NCI-H146 treated with DMSO at 0.1 percent for 48 hours (cell line): Measurements from ENCODE around the gene DRG2.

Source experiments
- DNase-seq: peaks from one replicate; lab custom pipeline; 2025; ENCODE audit not compliant: unreplicated experiment; lab: John Stamatoyannopoulos, UW

The DRG2 gene

DNA sequence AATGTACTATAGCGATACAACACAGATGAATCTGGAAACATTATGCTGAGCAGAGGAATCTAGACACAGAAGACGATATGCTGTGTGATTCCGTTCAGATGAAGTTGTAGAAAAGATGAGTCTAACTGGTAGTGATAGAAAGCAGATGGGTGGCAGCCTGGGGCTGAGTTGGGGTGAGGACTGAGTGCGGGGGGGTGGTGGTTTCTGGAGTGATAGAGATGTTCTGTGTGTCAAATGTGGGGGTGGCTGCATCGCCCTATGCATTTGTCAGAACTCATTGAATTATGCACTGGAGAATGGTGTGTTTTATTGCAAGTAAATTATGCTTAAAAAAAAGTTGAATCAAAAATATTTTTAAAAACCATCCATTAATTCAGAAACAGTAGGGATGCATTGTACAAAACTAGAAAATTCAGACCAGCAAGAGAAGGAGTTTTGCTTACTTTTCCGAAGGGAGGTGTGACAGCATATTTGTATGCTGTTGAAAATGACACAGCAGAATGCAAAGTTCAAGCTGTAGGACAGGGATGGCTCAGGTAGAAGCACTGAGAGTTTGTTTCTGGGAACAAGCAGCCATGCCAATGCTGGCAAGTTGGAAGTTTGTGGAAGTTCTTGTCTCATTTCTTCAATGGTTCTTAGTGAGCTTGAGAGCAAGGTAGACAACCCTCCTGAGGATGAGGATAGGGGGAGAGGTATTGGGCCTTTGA is 13.0 kb upstream of the DRG2 start:
- DNase-seq, result no peak

DNA sequence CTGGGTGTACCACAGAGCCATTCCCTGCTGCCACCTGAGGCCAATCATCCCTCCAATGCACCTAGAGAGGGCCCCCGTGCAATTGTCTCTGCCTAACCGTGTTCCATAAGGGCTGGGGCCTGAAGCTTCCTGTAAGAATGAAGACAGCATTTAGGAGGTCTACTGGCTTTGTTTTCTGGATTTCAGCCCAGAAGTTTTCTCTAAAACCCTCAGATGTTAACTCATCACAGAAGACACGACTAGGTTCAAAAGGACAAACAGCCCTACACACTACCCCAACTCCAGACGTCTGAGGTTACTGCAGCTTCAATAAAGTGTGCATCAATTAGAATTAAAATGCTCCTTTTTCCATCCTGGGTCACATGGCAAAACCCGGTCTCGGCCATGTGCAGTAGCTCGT is 10.8 kb upstream of the DRG2 start:
- DNase-seq, result no peak

DNA sequence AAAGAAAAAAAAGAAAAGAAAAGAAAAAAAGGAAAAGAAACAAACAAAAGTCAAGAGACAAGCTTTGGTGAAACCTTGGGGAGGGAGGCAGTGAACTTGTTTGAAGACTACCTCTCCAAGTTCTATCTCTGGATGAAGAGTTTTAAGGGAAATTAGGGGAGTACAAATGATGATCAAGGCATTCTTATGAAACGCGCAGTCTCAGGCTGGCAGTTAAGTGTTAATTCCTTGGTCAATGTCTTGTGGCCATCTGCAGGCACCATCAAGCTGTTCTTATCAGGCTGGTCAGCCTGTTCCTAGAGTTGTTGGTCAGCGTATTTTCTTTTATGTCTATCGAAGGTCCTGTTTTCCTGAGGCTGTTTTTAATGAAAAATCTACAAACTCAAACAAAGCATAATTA is 8.2 kb upstream of the DRG2 start:
- DNase-seq, result no peak

DNA sequence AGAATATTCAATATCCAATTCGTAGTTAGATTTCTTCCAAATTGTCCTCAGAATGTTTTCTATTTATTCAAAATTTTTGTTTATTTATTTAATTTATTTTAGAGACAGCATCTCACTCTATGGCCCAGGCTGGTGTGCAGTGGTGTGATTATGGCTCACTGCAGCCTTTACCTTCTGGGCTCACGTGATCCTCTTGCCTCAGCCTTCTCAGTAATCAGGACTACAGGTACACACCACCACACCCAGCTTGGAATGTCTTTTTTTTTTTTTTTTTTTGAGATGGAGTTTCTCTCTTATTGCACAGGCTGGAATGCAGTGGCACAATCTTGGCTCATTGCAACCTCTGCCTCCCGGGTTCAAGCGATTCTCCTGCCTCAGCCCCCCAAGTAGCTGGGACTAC is 3.5 kb upstream of the DRG2 start:
- no peak for DNase-seq

DNA sequence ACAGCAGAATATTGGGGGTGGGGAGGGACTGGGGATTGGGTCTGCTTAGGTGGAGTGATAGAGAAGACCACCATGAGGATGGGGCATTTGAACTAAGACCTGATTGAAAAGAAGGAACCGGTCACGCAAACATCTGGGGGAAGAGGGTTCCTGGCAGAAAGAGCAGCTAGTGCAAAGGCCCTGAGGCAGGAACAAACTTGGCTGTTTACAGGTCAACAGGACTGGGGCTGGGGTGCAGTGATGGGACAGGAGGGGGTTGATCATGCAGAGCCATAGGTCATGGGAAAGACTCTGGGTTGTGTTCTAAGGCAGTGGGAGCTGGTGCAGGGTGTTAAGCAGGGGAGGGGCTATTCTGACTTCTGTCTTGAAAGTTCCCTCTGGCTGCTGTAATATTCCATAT is 1.9 kb downstream of the DRG2 start:
- DNase-seq, result no peak

DNA sequence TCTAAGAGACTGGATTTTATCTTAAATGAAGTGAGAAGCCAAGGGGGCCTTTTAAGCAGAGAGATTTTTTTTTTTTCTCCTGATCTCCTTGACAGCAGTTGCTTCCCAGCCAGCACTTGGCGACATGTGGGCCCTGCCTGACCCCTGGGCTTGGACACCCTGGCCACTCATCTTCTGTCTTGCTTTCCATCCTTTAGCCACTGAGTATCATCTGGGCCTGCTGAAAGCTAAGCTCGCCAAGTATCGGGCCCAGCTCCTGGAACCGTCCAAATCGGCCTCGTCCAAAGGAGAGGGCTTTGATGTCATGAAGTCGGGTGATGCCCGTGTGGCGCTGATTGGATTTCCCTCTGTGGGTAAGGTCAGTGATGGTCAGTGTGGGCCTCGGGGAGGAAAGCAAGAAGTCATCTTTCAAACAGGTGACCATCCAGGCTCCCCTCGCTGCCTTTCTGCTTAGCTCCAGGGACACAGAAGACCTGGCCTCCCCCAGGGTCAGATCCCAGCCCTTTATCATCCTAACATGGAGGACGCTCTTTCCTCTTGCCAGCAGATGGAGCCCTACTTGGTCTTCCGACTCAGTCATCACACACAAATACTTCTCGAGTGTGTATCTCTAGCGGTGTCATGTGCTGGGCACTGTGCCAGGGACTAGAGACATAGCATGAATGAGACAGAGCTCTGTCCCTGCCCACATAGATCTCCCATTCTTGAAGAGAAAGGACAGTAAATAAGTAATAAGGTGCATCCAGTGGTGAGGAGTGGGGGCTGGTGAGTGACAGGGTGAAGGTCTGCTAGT is 6.1 kb downstream of the DRG2 start:
- DNase-seq, result no peak

DNA sequence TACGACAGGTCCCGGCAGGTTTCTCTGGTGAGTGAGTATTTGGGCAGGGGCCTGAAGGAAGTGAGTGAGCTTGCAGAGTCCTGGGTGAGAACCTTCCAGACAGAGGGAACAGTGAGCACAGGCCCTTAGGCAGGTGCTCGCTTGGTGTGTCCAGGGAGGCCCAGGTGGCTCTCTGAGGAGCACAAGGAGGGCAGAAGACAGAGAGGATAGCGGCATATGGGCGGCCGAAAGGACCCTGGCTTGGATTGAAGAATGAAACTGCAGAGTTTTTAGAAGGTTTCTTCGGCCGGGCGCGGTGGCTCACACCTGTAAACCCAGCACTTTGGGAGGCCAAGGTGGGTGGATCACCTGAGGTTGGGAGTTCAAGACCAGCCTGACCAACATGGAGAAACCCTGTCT is 6.7 kb downstream of the DRG2 start:
- DNase-seq, result no peak

DNA sequence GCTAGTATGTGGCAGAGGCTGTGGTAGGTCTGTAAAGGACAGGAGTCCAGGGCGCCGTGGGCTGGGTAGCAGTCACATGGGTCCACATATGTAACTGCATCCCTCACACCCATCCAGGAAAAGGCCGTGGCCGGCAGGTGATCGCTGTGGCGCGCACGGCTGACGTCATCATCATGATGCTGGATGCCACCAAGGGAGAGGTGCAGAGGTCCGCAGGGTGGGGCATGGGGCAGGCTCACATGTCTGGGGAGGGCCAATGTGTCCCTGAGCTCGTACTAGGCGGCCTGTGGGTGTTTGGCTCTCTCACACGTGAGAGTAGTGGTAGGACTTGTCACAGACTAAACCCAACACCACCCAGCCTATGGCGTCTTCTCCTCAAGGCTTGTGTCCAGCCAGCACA is 11.8 kb downstream of the DRG2 start:
- DNase-seq, result no peak

DNA sequence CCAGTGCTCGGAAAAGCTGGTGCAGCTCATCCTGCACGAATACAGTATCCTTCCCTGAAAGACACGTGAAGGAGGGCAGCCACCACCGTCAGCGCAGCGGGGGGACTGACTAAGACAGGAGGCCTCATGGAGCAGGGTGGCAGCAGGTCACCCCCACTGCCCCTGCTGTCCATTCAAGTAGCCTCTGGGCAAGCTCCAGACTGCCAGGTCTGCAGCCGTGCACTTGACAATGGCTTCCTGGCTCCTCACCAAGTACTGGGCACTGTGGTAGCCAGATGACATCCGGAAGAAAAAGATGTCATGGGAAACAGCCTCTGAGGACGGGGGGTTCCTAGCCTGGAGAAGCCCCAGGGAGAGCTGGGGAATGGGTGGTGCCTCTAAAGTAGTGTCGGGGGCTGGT is 12.9 kb downstream of the DRG2 start:
- no peak for DNase-seq

DNA sequence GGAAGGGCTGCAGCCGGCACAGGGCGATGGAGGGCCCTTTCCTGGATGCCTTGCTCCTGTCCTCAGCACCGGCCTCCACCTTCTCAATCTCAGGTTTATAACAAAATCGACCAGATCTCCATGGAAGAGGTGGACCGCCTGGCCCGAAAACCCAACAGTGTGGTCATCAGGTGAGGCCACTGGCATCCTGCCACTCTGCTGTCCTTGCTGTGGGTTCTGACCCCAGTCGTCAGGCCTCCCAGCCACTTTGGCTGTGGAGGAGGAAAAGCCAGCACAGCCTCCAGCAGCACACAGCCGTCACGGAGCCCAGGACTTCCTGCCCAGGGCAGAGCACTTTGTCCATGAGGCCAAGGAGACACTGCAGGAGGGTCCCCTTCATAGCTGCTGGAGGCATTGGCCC is 14.1 kb downstream of the DRG2 start:
- DNase-seq, result no peak

DNA sequence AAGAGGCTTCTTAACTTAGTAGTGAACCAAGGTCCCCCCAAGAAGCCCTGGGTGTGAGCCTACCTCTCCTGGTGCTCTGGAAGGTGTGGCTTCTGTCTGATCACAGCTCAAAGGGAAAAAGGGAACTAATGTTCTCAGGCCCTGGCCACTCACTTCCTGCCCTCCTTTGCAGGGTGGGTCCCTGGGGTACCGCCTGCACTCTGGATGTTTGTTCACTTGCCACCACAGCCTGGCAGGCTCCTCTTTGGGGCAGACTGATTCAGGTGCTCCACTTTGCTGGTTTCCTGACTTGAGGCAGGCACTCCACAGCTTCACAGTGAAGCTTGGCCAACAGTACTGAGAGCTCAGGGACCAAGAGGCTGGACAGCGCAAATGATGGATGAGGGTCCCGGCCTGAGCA is 14.9 kb downstream of the DRG2 start:
- DNase-seq, result no peak

DNA sequence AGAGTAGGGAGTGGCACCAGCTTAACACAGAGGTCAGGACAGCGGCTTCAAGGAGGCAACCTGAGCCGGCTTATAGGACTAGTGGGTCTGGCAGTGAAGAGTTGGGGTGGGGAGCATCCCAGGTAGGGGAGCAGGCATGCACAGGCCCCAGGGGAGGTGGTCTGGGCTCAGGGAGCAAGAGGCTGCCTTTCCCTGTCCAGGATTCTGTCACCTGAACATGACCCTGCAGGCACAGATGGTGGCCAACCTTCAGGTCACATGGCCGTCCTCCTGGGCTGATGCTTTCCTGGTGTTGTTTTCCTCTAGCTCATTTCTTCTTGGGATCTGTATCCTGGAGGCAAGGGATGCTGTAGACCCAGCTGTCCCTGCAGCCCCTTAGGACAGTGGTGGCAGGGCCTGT is 17.3 kb downstream of the DRG2 start:
- DNase-seq, result no peak

DNA sequence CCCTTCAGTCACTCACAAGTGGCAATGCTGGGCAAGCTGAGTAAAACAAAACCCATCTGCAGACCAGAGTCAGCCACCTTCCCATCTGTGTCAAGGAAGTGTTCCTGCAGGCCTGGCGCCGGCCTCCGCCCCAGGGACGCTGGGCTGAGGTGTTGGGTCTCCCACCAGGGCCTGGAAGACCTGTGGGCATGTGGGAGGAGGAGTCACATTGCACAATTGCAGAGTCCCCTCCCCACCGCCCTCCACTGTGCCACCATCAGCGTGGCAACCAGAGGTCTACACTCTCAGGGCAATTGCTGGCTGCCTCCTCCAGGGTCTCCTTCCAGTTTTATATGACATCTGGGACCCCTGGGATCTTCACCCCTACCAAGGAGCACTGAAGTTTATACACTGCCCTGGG is 17.8 kb downstream of the DRG2 start:
- DNase-seq, result no peak

DNA sequence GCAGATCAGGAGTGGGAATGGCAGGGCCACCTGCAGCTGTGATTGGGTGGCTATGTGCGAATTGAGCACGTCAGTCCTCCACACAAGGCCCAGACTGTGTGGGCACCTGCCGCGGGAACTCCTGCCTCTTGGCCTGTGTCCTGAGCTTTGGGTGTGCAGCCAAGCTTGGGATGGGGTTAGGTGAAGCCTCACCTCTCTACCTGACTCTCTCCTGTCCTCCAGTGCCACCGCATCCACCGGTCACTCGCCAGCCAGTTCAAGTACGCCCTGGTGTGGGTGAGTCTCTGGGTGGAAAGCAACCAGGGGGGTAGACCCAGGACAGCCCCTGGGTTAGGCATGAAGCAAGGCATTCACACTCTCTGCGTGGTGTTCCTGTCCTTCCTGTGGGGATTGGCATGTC is 18.5 kb downstream of the DRG2 start:
- no peak for DNase-seq

DNA sequence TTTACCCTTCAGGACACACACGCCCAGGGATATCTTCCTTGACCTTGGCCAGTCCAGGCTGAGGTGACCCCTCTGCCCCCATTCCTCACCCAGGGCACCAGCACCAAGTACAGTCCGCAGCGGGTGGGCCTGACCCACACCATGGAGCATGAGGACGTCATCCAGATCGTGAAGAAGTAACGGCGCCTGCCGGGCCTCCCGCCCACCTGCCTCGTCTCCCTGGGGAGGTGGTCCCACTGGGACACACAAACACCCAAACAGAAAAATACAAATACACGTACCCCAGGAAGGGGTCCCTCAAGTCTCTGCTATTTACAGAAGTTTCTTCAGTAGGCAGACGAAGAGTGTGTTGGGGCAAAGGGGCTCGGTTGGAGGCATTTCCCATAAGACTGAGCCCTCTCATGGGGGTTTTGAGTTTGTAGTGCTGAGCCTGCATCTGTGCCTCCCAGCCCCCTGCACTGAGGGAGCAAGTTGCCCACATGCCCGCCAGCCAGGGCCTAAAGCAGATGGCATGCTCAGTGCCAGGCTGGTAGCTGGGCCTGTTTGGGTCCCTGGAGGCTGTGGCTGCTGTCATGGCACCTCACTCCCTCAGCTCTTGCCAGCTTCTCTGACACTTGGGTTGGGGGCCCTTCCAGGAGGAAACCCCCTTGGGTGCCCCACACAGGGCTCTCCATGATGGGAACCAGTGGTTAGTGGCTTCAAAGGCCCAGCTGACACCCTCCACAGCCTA is 19.5 kb downstream of the DRG2 start:
- DNase-seq, result no peak

DNA sequence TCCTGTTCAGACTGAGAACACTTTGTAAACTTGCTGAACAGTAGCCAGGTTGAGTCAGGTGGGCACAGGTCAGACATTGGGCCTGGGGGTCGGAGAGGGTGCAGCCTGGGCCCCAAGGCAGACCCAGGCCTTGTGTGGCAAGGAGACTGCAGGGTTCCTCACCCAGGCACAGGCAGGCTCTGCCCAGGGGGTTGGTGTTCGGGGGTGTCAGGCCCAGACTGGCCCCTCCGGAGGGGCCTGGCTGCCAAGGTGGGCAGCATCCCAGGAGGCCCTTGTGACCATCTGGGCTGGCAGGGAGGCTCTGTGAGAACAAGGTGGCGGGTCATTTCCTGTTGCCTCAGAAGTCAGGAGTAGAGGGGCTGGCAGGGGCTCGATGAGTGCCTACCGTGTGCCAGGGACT is 20.2 kb downstream of the DRG2 start:
- no peak for DNase-seq

DNA sequence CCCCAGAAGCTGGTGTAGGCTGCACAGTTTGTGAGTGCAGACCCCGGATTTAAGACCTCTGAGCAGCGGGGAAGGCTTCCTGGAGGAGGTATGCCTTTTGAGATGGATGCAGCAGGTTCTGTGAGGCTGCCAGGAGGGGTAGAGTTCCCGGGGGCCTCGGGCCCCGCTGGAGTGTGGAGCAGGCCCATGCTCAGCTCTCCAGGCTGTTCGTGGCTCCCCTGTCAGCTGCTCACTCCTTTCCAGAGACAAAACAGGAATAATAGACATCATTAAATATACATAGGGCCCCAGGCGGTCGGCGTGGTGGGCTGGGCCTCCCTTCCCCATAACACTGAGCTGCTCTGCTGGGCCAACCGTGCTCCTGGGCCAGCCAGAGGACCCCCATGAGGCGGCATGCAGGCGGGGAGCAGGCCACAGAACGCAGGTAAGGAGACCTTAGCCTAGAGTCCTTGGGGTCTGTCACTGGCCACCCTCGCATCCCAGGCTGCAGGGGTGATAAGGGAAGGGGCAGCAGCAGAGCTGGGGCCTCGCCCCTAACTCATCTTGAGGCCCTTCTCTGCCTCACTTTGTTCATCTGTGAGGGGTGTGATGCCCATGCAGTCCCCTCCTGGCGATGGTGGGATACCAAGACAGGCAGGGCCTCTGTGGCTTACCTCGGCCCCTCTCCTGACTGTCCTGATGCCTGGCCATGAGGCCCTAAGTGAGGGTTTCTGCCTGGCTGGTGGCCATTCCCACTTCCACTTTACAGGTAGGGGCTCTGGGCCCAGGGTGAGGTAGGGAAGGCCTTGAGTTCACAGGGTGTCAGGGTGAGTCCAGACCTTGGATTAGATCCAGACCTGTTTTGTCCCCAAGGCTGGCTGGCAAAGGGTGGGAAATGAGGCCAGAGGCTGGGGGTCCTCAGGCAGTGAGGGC is 20.9 kb downstream of the DRG2 start, which contains the start of gene MYO15A:
TSS of gene MYO15A (plus strand) at position 356 of the 912 bp plus-strand sequence. CDS start 10,045 bp downstream, outside the sequence.
- DNase-seq, result no peak

DNA sequence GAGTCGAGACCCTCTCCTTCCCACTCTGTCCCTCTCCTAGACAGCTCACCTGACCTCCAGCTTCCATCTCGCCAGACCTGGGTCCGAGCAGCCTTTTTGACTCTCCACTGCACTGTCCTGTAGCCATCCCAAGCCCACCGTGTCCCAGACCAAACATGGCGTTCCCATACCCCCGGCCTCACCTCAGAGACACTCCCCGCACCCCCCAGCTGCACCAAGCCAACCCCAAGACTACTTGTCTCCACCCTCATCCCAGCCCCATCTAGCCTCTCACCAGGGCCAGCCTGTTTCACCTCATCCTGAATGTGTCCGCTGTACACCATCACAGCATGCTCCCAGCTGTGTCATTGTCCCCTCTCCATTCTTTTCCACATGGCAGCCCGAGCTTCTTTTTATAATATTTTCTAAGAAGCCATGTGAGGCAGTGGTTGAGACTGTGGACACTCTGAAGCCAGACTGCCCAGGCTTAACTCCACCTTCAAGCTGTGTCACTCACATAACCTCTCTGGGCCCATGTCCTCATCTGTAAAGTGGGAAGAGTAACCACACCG is 22.3 kb downstream of the DRG2 start:
- DNase-seq, result no peak

DNA sequence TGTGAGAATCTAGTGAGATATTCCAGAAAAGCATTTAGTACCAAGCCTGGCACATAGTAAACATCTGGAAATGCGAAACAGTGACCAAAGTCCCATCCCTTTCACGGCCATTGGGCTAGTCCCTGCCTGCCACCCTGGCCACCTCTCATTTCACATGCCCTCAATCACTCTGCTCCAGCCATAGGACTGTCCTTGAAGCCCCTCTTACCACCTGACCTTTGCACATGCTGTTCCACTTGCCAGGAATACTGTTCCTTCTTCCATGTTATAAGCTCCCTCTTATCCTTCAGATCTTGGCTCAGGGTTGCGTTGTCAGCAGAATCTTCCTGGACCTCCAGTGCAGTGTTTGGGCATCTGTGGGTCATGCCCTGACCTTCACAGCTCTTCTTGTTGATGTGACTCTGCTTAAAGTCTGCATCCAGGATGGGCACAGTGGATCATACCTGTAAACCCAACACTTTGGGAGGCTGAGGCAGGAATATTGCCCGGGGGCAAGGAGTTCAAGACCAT is 22.9 kb downstream of the DRG2 start:
- DNase-seq, result no peak

DNA sequence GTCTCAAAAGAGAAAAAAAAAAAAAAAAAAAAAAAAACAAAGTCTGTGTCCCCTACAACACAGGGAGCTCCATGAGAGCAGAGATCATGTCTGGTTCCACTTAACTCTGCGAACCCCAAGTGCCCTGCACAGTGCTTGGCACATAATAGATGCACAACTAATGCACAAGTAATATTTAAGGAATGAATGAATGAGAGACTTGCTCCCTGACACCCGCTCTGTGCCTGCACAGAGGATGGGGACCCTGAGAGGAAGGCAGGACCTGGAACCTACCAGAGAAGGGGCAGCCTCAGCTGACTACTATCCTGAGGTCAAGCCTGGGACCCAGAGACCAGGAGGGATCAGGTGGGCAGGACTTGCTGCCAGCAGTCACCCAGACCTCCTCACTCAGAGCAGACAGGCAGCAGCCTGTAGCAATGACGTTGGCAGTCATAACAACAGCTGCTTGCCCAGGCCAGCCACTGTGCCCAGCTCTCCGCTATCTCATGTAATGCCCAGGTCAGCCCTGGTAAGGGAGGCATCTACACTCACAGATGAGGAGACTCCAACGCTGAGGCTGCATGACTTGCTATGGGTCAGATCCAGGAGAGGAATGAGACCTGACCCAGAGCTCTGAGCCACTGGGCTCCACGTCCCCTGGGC is 23.7 kb downstream of the DRG2 start:
- DNase-seq, result no peak
